Brain microvascular endothelial cell (primary cell): ENCODE results near the gene SYTL2.
A peak's percentile ranks its signal among the peaks of the same experiment; 100 is the strongest.

Source experiments
- DNase-seq: peaks from one replicate; pipeline ENCODE4 v3.0.0-alpha.2; 2020
- H3K27ac ChIP-seq: fragments of 250-450 bp; sonication (Bioruptor Pico); 2 replicates; pipeline ENCODE4 v1.5.1; 2020; ENCODE audit warnings: mild to moderate bottlenecking, moderate library complexity
- H3K27me3 ChIP-seq: fragments of 250-450 bp; sonication (Bioruptor Pico); replicated peaks from 2 replicates; pipeline ENCODE4 v1.5.1; 2020; ENCODE audit warnings: mild to moderate bottlenecking
- H3K36me3 ChIP-seq: fragments of 250-450 bp; sonication (Bioruptor Pico); replicated peaks from 2 replicates; pipeline ENCODE4 v1.5.1; 2020; ENCODE audit warnings: mild to moderate bottlenecking
- H3K4me3 ChIP-seq: 2 replicates; pipeline ENCODE4 v1.5.1; 2011; ENCODE audit warnings: low read depth, mild to moderate bottlenecking, control low read depth, low read length, moderate library complexity
- in situ Hi-C: cut with HindIII; loops from 2 replicates; pipeline ENCODE4 v1.10.0; 2017; ENCODE audit warnings: low sequenced_read_pairs, low pct_ligation_motif_present
- TF ChIP-seq, protein P1 (sequence below): IDR thresholded peaks from 2 replicates; pipeline ENCODE4 v1.5.1; 2011; ENCODE audit warnings: low read depth, mild to moderate bottlenecking, moderate library complexity, low read length, control low read depth, inconsistent platforms; ENCODE audit errors: missing control alignments

SYTL2 gene

DNA sequence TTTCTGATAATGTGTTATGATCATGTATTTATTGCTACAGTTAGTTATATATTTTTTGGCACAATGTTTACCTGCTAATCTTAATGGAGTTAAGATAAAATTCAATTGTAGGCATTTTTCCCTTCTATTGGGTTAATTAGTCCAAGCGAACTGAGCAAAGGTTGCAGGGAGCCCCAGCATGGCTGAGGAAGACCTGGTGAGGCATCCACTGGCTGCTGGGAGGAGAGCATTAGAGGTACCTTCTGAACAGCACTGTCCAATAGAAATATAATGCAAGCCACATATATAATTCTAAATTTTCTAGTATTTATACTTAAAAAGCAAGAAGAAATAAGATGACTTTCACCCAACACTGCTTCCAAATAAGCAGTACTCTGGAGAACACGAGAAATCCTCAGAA is 163.9 kb downstream of the SYTL2 start:
- in situ Hi-C loops = no loop called here
- TF ChIP-seq, protein P1, sequence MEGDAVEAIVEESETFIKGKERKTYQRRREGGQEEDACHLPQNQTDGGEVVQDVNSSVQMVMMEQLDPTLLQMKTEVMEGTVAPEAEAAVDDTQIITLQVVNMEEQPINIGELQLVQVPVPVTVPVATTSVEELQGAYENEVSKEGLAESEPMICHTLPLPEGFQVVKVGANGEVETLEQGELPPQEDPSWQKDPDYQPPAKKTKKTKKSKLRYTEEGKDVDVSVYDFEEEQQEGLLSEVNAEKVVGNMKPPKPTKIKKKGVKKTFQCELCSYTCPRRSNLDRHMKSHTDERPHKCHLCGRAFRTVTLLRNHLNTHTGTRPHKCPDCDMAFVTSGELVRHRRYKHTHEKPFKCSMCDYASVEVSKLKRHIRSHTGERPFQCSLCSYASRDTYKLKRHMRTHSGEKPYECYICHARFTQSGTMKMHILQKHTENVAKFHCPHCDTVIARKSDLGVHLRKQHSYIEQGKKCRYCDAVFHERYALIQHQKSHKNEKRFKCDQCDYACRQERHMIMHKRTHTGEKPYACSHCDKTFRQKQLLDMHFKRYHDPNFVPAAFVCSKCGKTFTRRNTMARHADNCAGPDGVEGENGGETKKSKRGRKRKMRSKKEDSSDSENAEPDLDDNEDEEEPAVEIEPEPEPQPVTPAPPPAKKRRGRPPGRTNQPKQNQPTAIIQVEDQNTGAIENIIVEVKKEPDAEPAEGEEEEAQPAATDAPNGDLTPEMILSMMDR = no peak
- no peak for DNase-seq
- peak overlapping the region; percentile 91 for H3K4me3 ChIP-seq
- H3K27me3 ChIP-seq = no peaks in the 10 kb centered on the region
- H3K27ac ChIP-seq = no peak overlapping the region
- no peaks in the 10 kb centered on the region for H3K36me3 ChIP-seq
